Tibial nerve (tissue), 4 donors: ENCODE measurements around the gene PRRG4. TPM values are rescaled to one million over a fixed set of nuclear protein-coding genes. Genes with fewer than 3 reads are reported as not detected.

Source experiments
- DNase-seq, 2 donors: peaks; one replicate each; pipeline ENCODE4 v3.0.0-alpha.2; 2019; ENCODE audit warnings: low spot score in 2 of 2
- H3K27ac ChIP-seq, 4 donors: fragments of 200-600 bp; sonication (generic) in 3 of 4; one replicate each; pipeline ENCODE4 v1.5.1; 2017 to 2019; ENCODE audit warnings: mild to moderate bottlenecking in 1 of 4
- H3K27me3 ChIP-seq, 2 donors: fragments of 200-600 bp; sonication (generic) in 1 of 2; one replicate each; pipeline versions ENCODE4 v1.5.1 to v1.6.0; 2017 to 2019
- H3K36me3 ChIP-seq, 3 donors: fragments of 200-600 bp; sonication (generic); one replicate each; pipeline ENCODE4 v1.5.1; 2018 to 2019
- H3K4me1 ChIP-seq, 4 donors: fragments of 200-600 bp; sonication (generic) in 3 of 4; one replicate each; pipeline ENCODE4 v1.5.1; 2017 to 2019
- H3K4me3 ChIP-seq, 4 donors: fragments of 200-600 bp; sonication (generic) in 3 of 4; one replicate each; pipeline ENCODE4 v1.5.1; 2017 to 2019; ENCODE audit warnings: mild to moderate bottlenecking in 1 of 4, moderate library complexity in 1 of 4
- H3K9me3 ChIP-seq, 4 donors: fragments of 200-600 bp; sonication (generic) in 3 of 4; one replicate each; pipeline ENCODE4 v1.5.1; 2017 to 2019
- EP300 ChIP-seq, 2 donors: sonication (generic); formaldehyde crosslinking; IDR thresholded peaks; one replicate each; pipeline ENCODE4 v1.6.1; 2017; ENCODE audit warnings: antibody characterized with exemption in 2 of 2, mild to moderate bottlenecking in 1 of 2
- POLR2A ChIP-seq, 2 donors: fragments of 450-650 bp; IDR thresholded peaks; one replicate each; pipeline ENCODE4 v1.6.1; 2017; ENCODE audit warnings: antibody characterized with exemption in 2 of 2, mild to moderate bottlenecking in 2 of 2, moderate library complexity in 2 of 2
- WGBS, 2 donors: methylation state at CpG; one replicate each; pipeline ENCODE4 v1.1.5; 2018; 5-methylcytosine and 5-hydroxymethylcytosine counted together
- total RNA-seq, 4 donors: library from RNA; depleted of rRNA; stranded (reverse); fragments of >200 nt; gene quantifications; one replicate each; pipeline ENCODE4 v1.1.0, GENCODE V29; 2016
- TF ChIP-seq, protein P1 (sequence below), 5 experiments: fragments of 200-600 bp in 3 of 5; fragments of 450-650 bp in 2 of 5; sonication (generic) in 3 of 5; IDR thresholded peaks; one replicate each; pipeline ENCODE4 v1.5.1; 2016 to 2019; ENCODE audit warnings: antibody characterized with exemption in 5 of 5, mild to moderate bottlenecking in 3 of 5, moderate library complexity in 2 of 5

The PRRG4 gene
- total RNA-seq, 4 donors from 2014 or later: 15.0 to 30.8 (median 28.3) TPM

- WGBS, 2 donors: 19 to 26% methylated on average over 3 of the region's 3 CpGs
- Histone ChIP-seq H3K9me3 (no peaks in the 10 kb centered on the region), H3K27ac (no peak overlapping the region), H3K4me1 (no peaks in the 10 kb centered on the region), H3K36me3 (no peaks in the 10 kb centered on the region), H3K27me3 (no peaks in the 10 kb centered on the region), H3K4me3 (no peak overlapping the region)
- DNase-seq: peak; percentile 38 to 84
- peak in 1 of 2 donors; percentile 34 for TF ChIP-seq EP300 (IDR thresholded peaks at IDR 0.05)
- TF ChIP-seq, protein P1, sequence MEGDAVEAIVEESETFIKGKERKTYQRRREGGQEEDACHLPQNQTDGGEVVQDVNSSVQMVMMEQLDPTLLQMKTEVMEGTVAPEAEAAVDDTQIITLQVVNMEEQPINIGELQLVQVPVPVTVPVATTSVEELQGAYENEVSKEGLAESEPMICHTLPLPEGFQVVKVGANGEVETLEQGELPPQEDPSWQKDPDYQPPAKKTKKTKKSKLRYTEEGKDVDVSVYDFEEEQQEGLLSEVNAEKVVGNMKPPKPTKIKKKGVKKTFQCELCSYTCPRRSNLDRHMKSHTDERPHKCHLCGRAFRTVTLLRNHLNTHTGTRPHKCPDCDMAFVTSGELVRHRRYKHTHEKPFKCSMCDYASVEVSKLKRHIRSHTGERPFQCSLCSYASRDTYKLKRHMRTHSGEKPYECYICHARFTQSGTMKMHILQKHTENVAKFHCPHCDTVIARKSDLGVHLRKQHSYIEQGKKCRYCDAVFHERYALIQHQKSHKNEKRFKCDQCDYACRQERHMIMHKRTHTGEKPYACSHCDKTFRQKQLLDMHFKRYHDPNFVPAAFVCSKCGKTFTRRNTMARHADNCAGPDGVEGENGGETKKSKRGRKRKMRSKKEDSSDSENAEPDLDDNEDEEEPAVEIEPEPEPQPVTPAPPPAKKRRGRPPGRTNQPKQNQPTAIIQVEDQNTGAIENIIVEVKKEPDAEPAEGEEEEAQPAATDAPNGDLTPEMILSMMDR (IDR thresholded peaks at IDR 0.05): peak; percentile 43 to 64 (median 54)
- TF ChIP-seq POLR2A (IDR thresholded peaks at IDR 0.05): no peak
Observed at GRCh38 chr11:32809313-32809712, 20.4 kb upstream of the PRRG4 start.

DNA sequence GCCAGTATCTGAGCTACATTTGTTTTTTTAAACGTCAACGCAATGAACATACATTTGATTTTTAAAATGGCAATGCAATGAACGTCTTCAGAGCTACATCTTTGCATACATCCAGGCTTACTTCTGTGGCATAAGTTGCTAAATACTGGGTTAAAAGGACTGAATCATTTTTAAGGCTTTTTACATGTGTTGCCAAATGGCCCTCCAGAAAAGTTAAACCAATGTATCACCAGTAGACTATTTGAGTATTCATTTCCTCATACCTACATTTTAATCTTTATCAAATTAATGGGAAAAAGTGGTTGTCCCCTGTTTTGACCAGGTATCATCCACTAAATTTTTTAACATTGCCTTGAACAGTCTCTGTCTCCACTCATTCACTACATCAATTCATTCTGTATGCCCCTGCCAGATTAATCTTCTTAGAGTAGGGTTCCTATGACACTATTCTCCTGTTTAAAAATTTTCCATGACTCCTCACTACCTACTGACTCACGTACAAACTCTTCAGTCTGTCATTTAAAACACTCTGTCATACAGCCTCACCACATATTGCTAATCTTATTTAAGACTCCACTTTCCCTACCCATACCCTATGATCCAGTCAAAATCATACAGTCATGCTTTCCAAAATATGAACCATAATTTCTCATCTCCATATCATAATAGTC lies 12.4 kb upstream of the PRRG4 start:
- Histone ChIP-seq H3K4me1 (no peaks in the 10 kb centered on the region), H3K9me3 (no peaks in the 10 kb centered on the region), H3K4me3 (no peak overlapping the region), H3K36me3 (no peaks in the 10 kb centered on the region), H3K27me3 (no peaks in the 10 kb centered on the region), H3K27ac (no peak overlapping the region)
- WGBS, 2 donors: 88 to 92% methylated on average over 4 of the region's 4 CpGs
- TF ChIP-seq, protein P1 (IDR thresholded peaks at IDR 0.05): no peak
- TF ChIP-seq POLR2A (IDR thresholded peaks at IDR 0.05) (no peak), EP300 (IDR thresholded peaks at IDR 0.05) (no peak)
- no peak for DNase-seq

DNA sequence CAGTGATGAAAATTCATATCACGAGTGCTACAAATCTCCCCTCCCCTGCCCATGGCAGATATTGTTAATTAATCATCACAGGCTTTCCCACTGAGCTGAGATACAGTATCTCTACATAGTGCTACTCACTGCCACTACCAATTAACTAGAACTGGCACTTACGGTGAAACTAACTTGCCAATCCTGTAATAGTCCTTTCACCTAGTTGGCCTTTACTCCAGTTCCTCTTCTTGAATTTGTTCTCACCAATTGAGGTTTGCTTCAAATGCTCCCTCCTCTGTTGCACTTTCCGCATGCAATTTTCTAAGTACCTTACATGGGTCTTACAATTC lies 11.9 kb upstream of the PRRG4 start:
- Histone ChIP-seq H3K36me3 (no peaks in the 10 kb centered on the region), H3K27ac (no peak overlapping the region)
- DNase-seq: no peak

GRCh38 chr11:32819187-32819586 lies 10.5 kb upstream of the PRRG4 start:
- Histone ChIP-seq H3K4me1 (no peaks in the 10 kb centered on the region), H3K9me3 (no peaks in the 10 kb centered on the region), H3K36me3 (no peaks in the 10 kb centered on the region), H3K27ac (no peak overlapping the region), H3K27me3 (no peaks in the 10 kb centered on the region), H3K4me3 (no peak overlapping the region)
- no peak for TF ChIP-seq POLR2A (IDR thresholded peaks at IDR 0.05)
- TF ChIP-seq EP300 (IDR thresholded peaks at IDR 0.05): no peak
- TF ChIP-seq, protein P1 (IDR thresholded peaks at IDR 0.05): no peak
- 74 to 79% methylated on average over 2 of the region's 2 CpGs for WGBS, 2 donors
- no peak for DNase-seq

More for the DNA sequence above, 11.9 kb upstream of the PRRG4 start:
- WGBS, 2 donors: 92% methylated on average over 3 of the region's 3 CpGs
- H3K27me3 ChIP-seq: no peaks in the 10 kb centered on the region
- H3K4me3 ChIP-seq: no peak overlapping the region
- no peaks in the 10 kb centered on the region for H3K4me1 ChIP-seq
- no peak for TF ChIP-seq EP300 (IDR thresholded peaks at IDR 0.05)
- no peak for TF ChIP-seq POLR2A (IDR thresholded peaks at IDR 0.05)
- TF ChIP-seq, protein P1 (IDR thresholded peaks at IDR 0.05): no peak
- H3K9me3 ChIP-seq: no peaks in the 10 kb centered on the region

GRCh38 chr11:32820497-32820896 lies 9.2 kb upstream of the PRRG4 start:
- Histone ChIP-seq H3K9me3 (no peaks in the 10 kb centered on the region), H3K36me3 (no peaks in the 10 kb centered on the region), H3K4me3 (no peak overlapping the region), H3K4me1 (no peaks in the 10 kb centered on the region), H3K27ac (no peak overlapping the region), H3K27me3 (no peaks in the 10 kb centered on the region)
- no peak for DNase-seq
- TF ChIP-seq, protein P1 (IDR thresholded peaks at IDR 0.05): no peak
